Left lung (tissue), 10 donors: ENCODE results near the gene PLEKHO2. TPM values are rescaled to one million over a fixed set of nuclear protein-coding genes. Genes with fewer than 3 reads are reported as not detected.

Experiments used
- ATAC-seq: fragments of 200-7000 bp; cut with Tn5 transposase; one replicate; pipeline ENCODE4 v1.9.1; 2020; ENCODE audit warnings: moderate library complexity
- DNase-seq, 4 donors: peaks; one replicate each; pipeline ENCODE4 v3.0.0-alpha.2; 2013 to 2020
- H3K27ac ChIP-seq, 2 donors: fragments of 200-600 bp; sonication (generic) in 1 of 2; one replicate each; pipeline versions ENCODE4 v1.5.0 to v1.8.0; 2020 to 2021
- H3K27me3 ChIP-seq, 2 donors: fragments of 200-600 bp; sonication (generic) in 1 of 2; one replicate each; pipeline versions ENCODE4 v1.5.0 to v1.8.0; 2020 to 2021
- H3K36me3 ChIP-seq, 2 donors: fragments of 200-600 bp; sonication (generic) in 1 of 2; one replicate each; pipeline versions ENCODE4 v1.5.0 to v1.8.0; 2020 to 2021
- H3K4me1 ChIP-seq, 2 donors: fragments of 200-600 bp; one replicate each; pipeline ENCODE4 v1.8.0; 2021
- H3K4me3 ChIP-seq, 2 donors: fragments of 200-600 bp; sonication (generic) in 1 of 2; one replicate each; pipeline versions ENCODE4 v1.5.0 to v1.8.0; 2020 to 2021; ENCODE audit warnings: mild to moderate bottlenecking in 1 of 2
- H3K9me3 ChIP-seq, 2 donors: fragments of 200-600 bp; sonication (generic) in 1 of 2; one replicate each; pipeline versions ENCODE4 v1.5.0 to v1.8.0; 2020 to 2021
- CTCF ChIP-seq, 2 donors: fragments of 200-600 bp; sonication (generic) in 1 of 2; IDR thresholded peaks; one replicate each; pipeline versions ENCODE4 v1.5.0 to v1.8.0; 2021; ENCODE audit warnings: antibody characterized with exemption in 2 of 2
- intact Hi-C, 2 donors: fragments of 100-400 bp; cut with DNase I; formaldehyde crosslinking; loops; one replicate each; pipeline versions ENCODE4 v1.11.2 to v1.14.2; 2022
- polyA plus RNA-seq, 6 donors: library from polyadenylated mRNA; unstranded; fragments of 120-200 nt; gene quantifications; one replicate each; pipeline ENCODE4 v1.2.1, GENCODE V29; 2013; ENCODE audit not compliant: insufficient read length in 6 of 6
- total RNA-seq, 2 donors: library from RNA; stranded (reverse); fragmentation: NEBNext Ultra II Directional; extraction: Animal tissue kit (Norgen Biotek cat#: 25700); gene quantifications; one replicate each; pipeline ENCODE4 v1.2.1, GENCODE V29; 2021
- donor health status: DM: no; HTN: yes; CAD: no.
- donor health status: DM: no; HTN: no; CAD: no.

Gene PLEKHO2
- total and polyA plus RNA-seq, 8 donors: 22.0 to 91.8 (median 26.7) TPM

GRCh38 chr15:64803526-64803925, 38.2 kb upstream of the PLEKHO2 start:
- H3K27ac ChIP-seq: no peak overlapping the region
- no peak for ATAC-seq
- intact Hi-C loops: no loop called here
- peaks cover 0 to 2% of the 10 kb centered on the region in 2 donors for H3K27me3 ChIP-seq
- H3K4me1 ChIP-seq: no peaks in the 10 kb centered on the region
- H3K9me3 ChIP-seq: no peaks in the 10 kb centered on the region
- no peak overlapping the region for H3K4me3 ChIP-seq
- H3K36me3 ChIP-seq: no peaks in the 10 kb centered on the region
- DNase-seq: no peak
- no peak for TF ChIP-seq CTCF (IDR thresholded peaks at IDR 0.05)

- no peak for ATAC-seq
- no peak for TF ChIP-seq CTCF (IDR thresholded peaks at IDR 0.05)
- no peaks in the 10 kb centered on the region for H3K36me3 ChIP-seq
- DNase-seq: no peak
- intact Hi-C loops: no loop called here
- H3K27ac ChIP-seq: no peak overlapping the region
- H3K27me3 ChIP-seq: peaks cover 0 to 9% of the 10 kb centered on the region in 2 donors
- H3K4me3 ChIP-seq: no peak overlapping the region
- no peaks in the 10 kb centered on the region for H3K4me1 ChIP-seq
- H3K9me3 ChIP-seq: no peaks in the 10 kb centered on the region
These were observed 37.1 kb upstream of the PLEKHO2 start for GRCh38 chr15:64804619-64805018.

GRCh38 chr15:64806509-64806908, 35.2 kb upstream of the PLEKHO2 start:
- H3K9me3 ChIP-seq: no peaks in the 10 kb centered on the region
- no peaks in the 10 kb centered on the region for H3K36me3 ChIP-seq
- H3K4me3 ChIP-seq: no peak overlapping the region
- no peak overlapping the region for H3K27ac ChIP-seq
- no peaks in the 10 kb centered on the region for H3K4me1 ChIP-seq
- peaks cover 0 to 9% of the 10 kb centered on the region in 2 donors for H3K27me3 ChIP-seq
- no peak for TF ChIP-seq CTCF (IDR thresholded peaks at IDR 0.05)
- ATAC-seq: no peak
- intact Hi-C loops: no loop called here
- no peak for DNase-seq

GRCh38 chr15:64807051-64807749, 34.5 kb upstream of the PLEKHO2 start:
- no peak overlapping the region for H3K27ac ChIP-seq
- no peaks in the 10 kb centered on the region for H3K4me1 ChIP-seq
- intact Hi-C loops: no loop called here
- TF ChIP-seq CTCF (IDR thresholded peaks at IDR 0.05): no peak
- no peak overlapping the region for H3K4me3 ChIP-seq
- H3K27me3 ChIP-seq: peaks cover 0 to 9% of the 10 kb centered on the region in 2 donors
- no peaks in the 10 kb centered on the region for H3K36me3 ChIP-seq
- no peak for DNase-seq
- no peaks in the 10 kb centered on the region for H3K9me3 ChIP-seq
- ATAC-seq: no peak

- H3K4me3 ChIP-seq: no peak overlapping the region
- H3K36me3 ChIP-seq: no peaks in the 10 kb centered on the region
- intact Hi-C loops: no loop called here
- peaks cover 0 to 9% of the 10 kb centered on the region in 2 donors for H3K27me3 ChIP-seq
- H3K9me3 ChIP-seq: no peaks in the 10 kb centered on the region
- no peak for TF ChIP-seq CTCF (IDR thresholded peaks at IDR 0.05)
- H3K27ac ChIP-seq: no peak overlapping the region
- DNase-seq (no peak), ATAC-seq (no peak)
- no peaks in the 10 kb centered on the region for H3K4me1 ChIP-seq
These were observed 33.9 kb upstream of the PLEKHO2 start for GRCh38 chr15:64807751-64808222.
